Measurements from ENCODE around the gene LARGE1. TPM values are rescaled to one million over a fixed set of nuclear protein-coding genes. Genes with fewer than 3 reads are reported as not detected.

The LARGE1 gene
- total RNA-seq, 2 donors from 2014 or later, result 12.5 to 21.1 TPM

DNA sequence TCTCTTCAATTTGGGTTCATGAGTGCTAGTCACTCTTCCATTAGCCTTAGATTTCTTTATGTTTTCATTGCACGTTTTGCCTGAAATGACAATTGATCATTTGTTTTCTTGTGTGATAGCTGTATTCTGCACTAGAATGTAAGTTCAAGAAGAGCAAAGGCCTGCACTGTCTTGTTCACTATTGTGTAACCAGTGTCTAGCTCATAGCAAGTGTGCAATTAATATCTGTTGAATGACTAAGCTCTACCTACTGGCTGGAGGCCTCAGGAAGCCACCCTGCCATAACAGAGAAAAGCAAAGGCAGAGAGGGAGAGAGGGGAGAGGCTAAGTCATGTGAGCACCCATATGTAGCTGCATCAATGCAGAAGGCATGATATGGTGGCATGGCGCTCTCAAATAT is 569.3 kb downstream of the LARGE1 start:
- Histone ChIP-seq H3K27ac (no peak overlapping the region), H3K9me3 (no peaks in the 10 kb centered on the region), H3K4me3 (no peak overlapping the region), H3K36me3 (replicated peaks in 1 of 2; ENCODE audit: insufficient read depth in 1 of 2, low read depth in 2 of 2) (no peaks in the 10 kb centered on the region), H3K4me1 (no peaks in the 10 kb centered on the region), H3K27me3 (no peaks in the 10 kb centered on the region)
- intact Hi-C loops (cut with DNase I), result no loop called here
- TF ChIP-seq, protein P1, sequence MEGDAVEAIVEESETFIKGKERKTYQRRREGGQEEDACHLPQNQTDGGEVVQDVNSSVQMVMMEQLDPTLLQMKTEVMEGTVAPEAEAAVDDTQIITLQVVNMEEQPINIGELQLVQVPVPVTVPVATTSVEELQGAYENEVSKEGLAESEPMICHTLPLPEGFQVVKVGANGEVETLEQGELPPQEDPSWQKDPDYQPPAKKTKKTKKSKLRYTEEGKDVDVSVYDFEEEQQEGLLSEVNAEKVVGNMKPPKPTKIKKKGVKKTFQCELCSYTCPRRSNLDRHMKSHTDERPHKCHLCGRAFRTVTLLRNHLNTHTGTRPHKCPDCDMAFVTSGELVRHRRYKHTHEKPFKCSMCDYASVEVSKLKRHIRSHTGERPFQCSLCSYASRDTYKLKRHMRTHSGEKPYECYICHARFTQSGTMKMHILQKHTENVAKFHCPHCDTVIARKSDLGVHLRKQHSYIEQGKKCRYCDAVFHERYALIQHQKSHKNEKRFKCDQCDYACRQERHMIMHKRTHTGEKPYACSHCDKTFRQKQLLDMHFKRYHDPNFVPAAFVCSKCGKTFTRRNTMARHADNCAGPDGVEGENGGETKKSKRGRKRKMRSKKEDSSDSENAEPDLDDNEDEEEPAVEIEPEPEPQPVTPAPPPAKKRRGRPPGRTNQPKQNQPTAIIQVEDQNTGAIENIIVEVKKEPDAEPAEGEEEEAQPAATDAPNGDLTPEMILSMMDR (IDR thresholded peaks at IDR 0.05), result no peak
- TF ChIP-seq POLR2A (IDR thresholded peaks at IDR 0.05), result no peak
- DNase-seq (no peak), ATAC-seq (no peak)
- 86 to 87% methylated on average over 2 of the region's 2 CpGs for WGBS, 2 donors

DNA sequence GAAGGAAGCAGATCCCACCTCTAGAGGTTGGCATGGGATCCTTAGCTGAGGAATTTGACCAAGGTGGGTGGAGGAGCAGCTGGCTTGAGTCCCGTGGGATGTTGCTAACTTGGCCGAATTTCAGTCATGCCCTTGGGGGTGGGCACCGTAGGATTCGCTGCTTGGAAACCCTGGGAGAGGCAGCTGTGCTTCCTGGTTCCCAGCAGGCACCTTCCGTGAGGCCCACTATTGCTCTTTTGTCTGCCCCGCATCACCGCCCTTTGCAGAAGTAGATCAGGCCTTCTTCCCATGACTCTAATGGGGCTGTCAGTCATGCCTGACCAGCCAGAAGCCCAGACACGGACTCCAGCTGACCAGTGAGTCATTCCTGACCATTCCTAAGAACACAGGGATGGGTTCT is 569.8 kb downstream of the LARGE1 start:
- 88% methylated on average over 2 to 8 of the region's 8 CpGs for WGBS, 2 donors
- no peaks in the 10 kb centered on the region for H3K36me3 ChIP-seq (replicated peaks in 1 of 2; ENCODE audit: insufficient read depth in 1 of 2, low read depth in 2 of 2)
- no peak overlapping the region for H3K27ac ChIP-seq
- H3K4me1 ChIP-seq, result no peaks in the 10 kb centered on the region
- H3K27me3 ChIP-seq, result no peaks in the 10 kb centered on the region
- DNase-seq (no peak), ATAC-seq (no peak)
- intact Hi-C loops (cut with DNase I), result no loop called here
- H3K9me3 ChIP-seq, result no peaks in the 10 kb centered on the region
- H3K4me3 ChIP-seq, result no peak overlapping the region
- TF ChIP-seq, protein P1 (IDR thresholded peaks at IDR 0.05), result no peak
- TF ChIP-seq POLR2A (IDR thresholded peaks at IDR 0.05), result no peak

DNA sequence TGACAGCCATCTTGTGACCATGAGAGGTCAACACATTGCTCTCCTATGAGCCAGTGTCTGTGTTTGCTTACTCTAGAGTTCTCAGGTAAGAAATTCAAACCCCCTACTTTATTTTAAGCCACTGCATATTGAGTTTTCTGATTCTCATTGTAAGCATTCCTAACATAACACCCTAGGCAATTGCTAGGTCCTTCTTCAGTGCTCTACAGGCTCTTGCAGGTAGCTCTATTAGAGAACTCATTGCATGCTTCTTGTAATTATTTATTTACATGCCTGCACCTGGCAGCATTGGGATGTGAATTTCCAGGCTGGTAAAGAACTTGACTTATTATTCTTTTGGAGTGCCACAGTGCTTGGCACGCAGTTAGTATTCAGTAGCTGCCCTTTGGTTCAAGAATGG is 573.3 kb downstream of the LARGE1 start:
- Histone ChIP-seq H3K27me3 (no peaks in the 10 kb centered on the region), H3K9me3 (no peaks in the 10 kb centered on the region), H3K4me1 (no peaks in the 10 kb centered on the region), H3K27ac (no peak overlapping the region), H3K36me3 (replicated peaks in 1 of 2; ENCODE audit: insufficient read depth in 1 of 2, low read depth in 2 of 2) (no peaks in the 10 kb centered on the region), H3K4me3 (no peak overlapping the region)
- no peak for ATAC-seq
- WGBS, 2 donors, result 84 to 96% methylated on average over 1 of the region's 1 CpG
- no peak for DNase-seq
- TF ChIP-seq, protein P1 (IDR thresholded peaks at IDR 0.05), result no peak
- TF ChIP-seq POLR2A (IDR thresholded peaks at IDR 0.05), result no peak
- intact Hi-C loops (cut with DNase I), result no loop called here

DNA sequence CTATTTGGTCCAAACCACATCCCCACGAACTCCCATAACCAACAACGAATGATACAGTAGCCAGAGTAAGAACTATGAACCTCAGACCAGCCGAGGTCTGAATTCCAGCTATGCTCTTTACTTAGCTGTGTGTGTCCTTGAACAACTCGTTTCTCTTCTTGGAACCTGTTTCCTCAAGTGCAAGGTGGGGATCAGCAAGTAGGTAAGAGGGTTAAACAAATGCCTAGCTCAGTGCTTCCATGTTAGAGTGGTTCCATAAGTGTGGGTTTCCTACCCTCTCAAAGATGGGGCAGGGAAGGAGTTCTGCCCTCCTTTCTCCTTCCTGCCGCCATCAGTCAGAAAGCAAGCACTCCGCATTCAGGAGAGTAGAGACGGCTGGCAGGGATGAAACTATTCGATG is 578.7 kb downstream of the LARGE1 start:
- ATAC-seq, result no peak

DNA sequence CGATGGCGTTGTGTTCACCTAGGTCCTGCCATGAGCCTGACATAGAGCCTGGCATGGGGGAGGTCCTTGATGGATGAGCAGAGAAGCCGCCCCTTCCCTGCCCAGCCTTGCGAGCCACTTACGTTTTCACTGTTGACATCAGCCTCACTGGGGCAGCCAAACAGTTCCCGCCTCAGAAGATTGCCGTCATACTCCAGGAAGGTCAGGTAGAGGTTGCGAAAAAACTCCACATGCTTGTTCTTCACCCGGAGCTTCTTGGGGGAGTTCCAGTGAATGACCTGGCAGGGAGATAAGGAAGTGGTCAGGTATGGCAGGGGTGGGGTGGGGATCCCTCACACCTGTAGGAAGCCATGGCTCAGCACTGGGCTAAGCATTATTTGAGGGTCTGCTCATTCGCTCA is 582.8 kb downstream of the LARGE1 start:
- no peak for TF ChIP-seq POLR2A (IDR thresholded peaks at IDR 0.05)
- TF ChIP-seq, protein P1 (IDR thresholded peaks at IDR 0.05), result no peak
- peak overlapping the region in 1 of 4 donors; percentile 15 for H3K27ac ChIP-seq

More for the DNA sequence above, 578.7 kb downstream of the LARGE1 start:
- no peak for TF ChIP-seq POLR2A (IDR thresholded peaks at IDR 0.05)
- TF ChIP-seq, protein P1 (IDR thresholded peaks at IDR 0.05), result no peak
- Histone ChIP-seq H3K4me1 (no peaks in the 10 kb centered on the region), H3K27ac (no peak overlapping the region), H3K4me3 (no peak overlapping the region), H3K27me3 (no peaks in the 10 kb centered on the region), H3K36me3 (replicated peaks in 1 of 2; ENCODE audit: insufficient read depth in 1 of 2, low read depth in 2 of 2) (no peaks in the 10 kb centered on the region), H3K9me3 (no peaks in the 10 kb centered on the region)
- intact Hi-C loops (cut with DNase I), result no loop called here
- DNase-seq, result no peak
- WGBS, 2 donors, result 82% methylated on average over 8 of the region's 8 CpGs

More for the DNA sequence above, 582.8 kb downstream of the LARGE1 start:
- no peaks in the 10 kb centered on the region for H3K9me3 ChIP-seq
- DNase-seq (peak; percentile 24 to 60 (median 50)), ATAC-seq (peak; percentile 71)
- H3K4me1 ChIP-seq, result no peaks in the 10 kb centered on the region
- intact Hi-C loops (cut with DNase I), result no loop called here
- H3K4me3 ChIP-seq, result no peak overlapping the region
- H3K27me3 ChIP-seq, result no peaks in the 10 kb centered on the region
- no peaks in the 10 kb centered on the region for H3K36me3 ChIP-seq (replicated peaks in 1 of 2; ENCODE audit: insufficient read depth in 1 of 2, low read depth in 2 of 2)
- 77 to 79% methylated on average over 10 of the region's 10 CpGs for WGBS, 2 donors

Measured in body of pancreas (tissue), 4 donors.